ENCODE measurements around the gene TMEM33.

TMEM33 gene

DNA sequence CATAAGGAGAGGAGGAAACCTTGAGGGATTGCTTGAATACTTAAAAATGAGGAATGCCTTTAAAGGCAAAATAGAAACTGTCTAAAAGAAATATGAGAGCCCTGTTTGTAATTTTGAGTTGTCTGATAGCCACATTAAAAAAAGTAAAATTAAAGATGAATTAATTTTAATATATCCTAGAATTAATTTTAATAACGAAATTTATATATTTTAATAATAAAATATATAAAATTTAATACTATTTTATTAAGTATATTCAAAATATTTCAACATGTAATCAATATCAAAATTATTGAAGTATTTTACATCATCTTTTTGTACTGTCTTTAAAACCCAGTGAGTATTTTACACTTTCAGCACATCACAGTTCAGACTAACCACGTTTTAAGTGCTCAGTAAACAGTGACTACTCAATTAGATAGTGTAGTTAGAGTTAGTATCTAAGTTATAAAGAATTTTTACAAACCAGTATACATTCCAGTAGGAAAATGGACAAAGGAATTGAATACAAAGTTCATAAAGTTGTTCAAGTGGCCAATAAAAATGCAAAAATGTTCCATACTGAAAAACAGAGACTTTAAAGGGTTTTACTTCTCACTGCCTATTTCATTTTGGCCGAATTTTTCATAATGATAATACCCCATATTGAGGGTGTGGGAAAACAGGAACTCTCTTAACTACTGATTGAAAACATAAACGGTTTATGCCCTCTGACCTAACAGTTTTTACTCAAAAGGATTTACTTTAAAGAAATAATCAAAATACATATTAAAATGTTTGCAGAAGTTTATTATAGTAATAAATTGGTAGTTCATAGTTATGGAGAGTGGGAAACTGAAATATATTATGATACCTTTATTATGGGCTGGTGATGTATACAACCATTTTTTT, 58.0 kb downstream of the TMEM33 start:
- Histone ChIP-seq H3K36me3 (ENCODE audit: control insufficient read depth, insufficient read depth, low read length) (no peaks in the 10 kb centered on the region), H3K18ac (ENCODE audit: low read length) (no peak overlapping the region), H3K9ac (ENCODE audit: low read length) (no peak overlapping the region), H2BK5ac (ENCODE audit: low read length) (no peak overlapping the region), H3K27ac (ENCODE audit: low read depth, low read length) (no peak overlapping the region), H3K4me2 (ENCODE audit: low read length) (no peak overlapping the region), H3K4me3 (ENCODE audit: low read length) (no peak overlapping the region), H2AK5ac (ENCODE audit: low read length) (no peak overlapping the region), H4K8ac (ENCODE audit: low read depth, low read length) (no peak overlapping the region), H3K56ac (ENCODE audit: low read length) (no peak overlapping the region), H3K4ac (ENCODE audit: low read depth, low read length) (no peak overlapping the region), H3K4me1 (ENCODE audit: control insufficient read depth, low read depth, low read length) (no peaks in the 10 kb centered on the region), H3K23ac (ENCODE audit: low read length) (no peak overlapping the region), H4K5ac (ENCODE audit: low read length) (no peak overlapping the region), H2BK120ac (ENCODE audit: low read depth, low read length) (no peak overlapping the region), H3K79me1 (ENCODE audit: low read length) (peaks cover 7% of the 10 kb centered on the region), H3K79me2 (ENCODE audit: control insufficient read depth, insufficient read depth, low read length) (peaks cover 16% of the 10 kb centered on the region), H2BK15ac (replicated peaks; ENCODE audit: low read depth) (no peak overlapping the region), H3K27me3 (ENCODE audit: insufficient read depth, low read length, poor library complexity) (no peaks in the 10 kb centered on the region)
- no CpG with 5 or more reads among the region's 4 CpGs for WGBS (ENCODE audit: extremely low coverage, insufficient coverage, low lambda C conversion rate)
- no peak for DNase-seq

DNA sequence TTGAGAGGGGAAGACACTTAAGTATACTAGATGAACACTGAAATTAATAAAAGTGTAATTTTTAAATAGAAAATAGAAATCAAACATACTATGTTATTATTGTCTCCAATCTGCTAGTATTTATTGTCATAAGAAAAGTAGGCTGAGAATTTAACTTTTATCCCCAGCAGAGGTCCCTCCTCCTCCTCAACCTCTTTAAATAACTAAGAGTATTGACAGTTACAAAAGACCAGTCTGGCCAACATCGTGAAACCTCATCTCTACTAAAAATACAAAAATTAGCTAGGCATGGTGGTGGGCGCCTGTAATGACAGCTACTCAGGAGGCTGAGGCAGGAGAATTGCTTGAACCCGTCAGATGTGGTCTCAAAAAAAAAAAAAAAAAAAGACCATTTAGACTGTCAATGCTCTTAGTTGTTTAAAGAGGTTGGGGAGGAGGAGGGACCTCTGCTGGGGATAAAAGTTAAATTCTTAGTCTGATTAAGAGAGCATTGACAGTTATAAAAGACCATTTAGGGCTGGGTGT, 59.3 kb downstream of the TMEM33 start:
- H2BK5ac ChIP-seq (ENCODE audit: low read length): no peak overlapping the region
- no peak overlapping the region for H3K18ac ChIP-seq (ENCODE audit: low read length)
- no peak overlapping the region for H2AK5ac ChIP-seq (ENCODE audit: low read length)
- H3K4ac ChIP-seq (ENCODE audit: low read depth, low read length): no peak overlapping the region
- H4K8ac ChIP-seq (ENCODE audit: low read depth, low read length): no peak overlapping the region
- no peak overlapping the region for H3K56ac ChIP-seq (ENCODE audit: low read length)
- peaks cover 16% of the 10 kb centered on the region for H3K79me2 ChIP-seq (ENCODE audit: control insufficient read depth, insufficient read depth, low read length)
- H3K9ac ChIP-seq (ENCODE audit: low read length): no peak overlapping the region
- no peaks in the 10 kb centered on the region for H3K4me1 ChIP-seq (ENCODE audit: control insufficient read depth, low read depth, low read length)
- H2BK120ac ChIP-seq (ENCODE audit: low read depth, low read length): no peak overlapping the region
- DNase-seq: no peak
- H3K36me3 ChIP-seq (ENCODE audit: control insufficient read depth, insufficient read depth, low read length): no peaks in the 10 kb centered on the region
- no peak overlapping the region for H3K4me2 ChIP-seq (ENCODE audit: low read length)
- no peak overlapping the region for H3K27ac ChIP-seq (ENCODE audit: low read depth, low read length)
- H3K4me3 ChIP-seq (ENCODE audit: low read length): no peak overlapping the region
- H3K23ac ChIP-seq (ENCODE audit: low read length): no peak overlapping the region
- H3K27me3 ChIP-seq (ENCODE audit: insufficient read depth, low read length, poor library complexity): no peaks in the 10 kb centered on the region
- H3K79me1 ChIP-seq (ENCODE audit: low read length): peaks cover 7% of the 10 kb centered on the region
- H4K5ac ChIP-seq (ENCODE audit: low read length): no peak overlapping the region
- H2BK15ac ChIP-seq (replicated peaks; ENCODE audit: low read depth): no peak overlapping the region
- no CpG with 5 or more reads among the region's 3 CpGs for WGBS (ENCODE audit: extremely low coverage, insufficient coverage, low lambda C conversion rate)

GRCh38 chr4:41998019-41998418, 62.8 kb downstream of the TMEM33 start:
- no peak overlapping the region for H2BK15ac ChIP-seq (replicated peaks; ENCODE audit: low read depth)
- no peak overlapping the region for H3K27ac ChIP-seq (ENCODE audit: low read depth, low read length)
- peaks cover 1% of the 10 kb centered on the region for H3K79me2 ChIP-seq (ENCODE audit: control insufficient read depth, insufficient read depth, low read length)
- no peak overlapping the region for H3K23ac ChIP-seq (ENCODE audit: low read length)
- H2BK5ac ChIP-seq (ENCODE audit: low read length): no peak overlapping the region
- no peak overlapping the region for H3K18ac ChIP-seq (ENCODE audit: low read length)
- H4K5ac ChIP-seq (ENCODE audit: low read length): no peak overlapping the region
- no peak overlapping the region for H3K4ac ChIP-seq (ENCODE audit: low read depth, low read length)
- H3K79me1 ChIP-seq (ENCODE audit: low read length): peaks cover 2% of the 10 kb centered on the region
- H3K36me3 ChIP-seq (ENCODE audit: control insufficient read depth, insufficient read depth, low read length): no peaks in the 10 kb centered on the region
- no peak overlapping the region for H3K56ac ChIP-seq (ENCODE audit: low read length)
- no peak overlapping the region for H3K4me3 ChIP-seq (ENCODE audit: low read length)
- H3K9ac ChIP-seq (ENCODE audit: low read length): no peak overlapping the region
- H2AK5ac ChIP-seq (ENCODE audit: low read length): no peak overlapping the region
- no peak overlapping the region for H3K4me2 ChIP-seq (ENCODE audit: low read length)
- H3K27me3 ChIP-seq (ENCODE audit: insufficient read depth, low read length, poor library complexity): no peaks in the 10 kb centered on the region
- H4K8ac ChIP-seq (ENCODE audit: low read depth, low read length): no peak overlapping the region
- no peaks in the 10 kb centered on the region for H3K4me1 ChIP-seq (ENCODE audit: control insufficient read depth, low read depth, low read length)
- no peak overlapping the region for H2BK120ac ChIP-seq (ENCODE audit: low read depth, low read length)
- no peak for DNase-seq
- WGBS (ENCODE audit: extremely low coverage, insufficient coverage, low lambda C conversion rate): no CpG with 5 or more reads among the region's 3 CpGs

- no peaks in the 10 kb centered on the region for H3K27me3 ChIP-seq (ENCODE audit: insufficient read depth, low read length, poor library complexity)
- no peak overlapping the region for H3K4me3 ChIP-seq (ENCODE audit: low read length)
- no peak overlapping the region for H3K9ac ChIP-seq (ENCODE audit: low read length)
- H3K27ac ChIP-seq (ENCODE audit: low read depth, low read length): no peak overlapping the region
- H3K18ac ChIP-seq (ENCODE audit: low read length): no peak overlapping the region
- H4K8ac ChIP-seq (ENCODE audit: low read depth, low read length): no peak overlapping the region
- no peak overlapping the region for H3K4me2 ChIP-seq (ENCODE audit: low read length)
- H3K36me3 ChIP-seq (ENCODE audit: control insufficient read depth, insufficient read depth, low read length): no peaks in the 10 kb centered on the region
- no peak overlapping the region for H2BK15ac ChIP-seq (replicated peaks; ENCODE audit: low read depth)
- peaks cover 2% of the 10 kb centered on the region for H3K79me1 ChIP-seq (ENCODE audit: low read length)
- H3K4me1 ChIP-seq (ENCODE audit: control insufficient read depth, low read depth, low read length): no peaks in the 10 kb centered on the region
- no peak overlapping the region for H2BK5ac ChIP-seq (ENCODE audit: low read length)
- no peak for DNase-seq
- no peak overlapping the region for H3K4ac ChIP-seq (ENCODE audit: low read depth, low read length)
- H3K56ac ChIP-seq (ENCODE audit: low read length): no peak overlapping the region
- no peak overlapping the region for H3K23ac ChIP-seq (ENCODE audit: low read length)
- no peak overlapping the region for H2BK120ac ChIP-seq (ENCODE audit: low read depth, low read length)
- no peak overlapping the region for H4K5ac ChIP-seq (ENCODE audit: low read length)
- H3K79me2 ChIP-seq (ENCODE audit: control insufficient read depth, insufficient read depth, low read length): peaks cover 1% of the 10 kb centered on the region
- no peak overlapping the region for H2AK5ac ChIP-seq (ENCODE audit: low read length)
Measured at GRCh38 chr4:41999321-41999720, 64.1 kb downstream of the TMEM33 start.

DNA sequence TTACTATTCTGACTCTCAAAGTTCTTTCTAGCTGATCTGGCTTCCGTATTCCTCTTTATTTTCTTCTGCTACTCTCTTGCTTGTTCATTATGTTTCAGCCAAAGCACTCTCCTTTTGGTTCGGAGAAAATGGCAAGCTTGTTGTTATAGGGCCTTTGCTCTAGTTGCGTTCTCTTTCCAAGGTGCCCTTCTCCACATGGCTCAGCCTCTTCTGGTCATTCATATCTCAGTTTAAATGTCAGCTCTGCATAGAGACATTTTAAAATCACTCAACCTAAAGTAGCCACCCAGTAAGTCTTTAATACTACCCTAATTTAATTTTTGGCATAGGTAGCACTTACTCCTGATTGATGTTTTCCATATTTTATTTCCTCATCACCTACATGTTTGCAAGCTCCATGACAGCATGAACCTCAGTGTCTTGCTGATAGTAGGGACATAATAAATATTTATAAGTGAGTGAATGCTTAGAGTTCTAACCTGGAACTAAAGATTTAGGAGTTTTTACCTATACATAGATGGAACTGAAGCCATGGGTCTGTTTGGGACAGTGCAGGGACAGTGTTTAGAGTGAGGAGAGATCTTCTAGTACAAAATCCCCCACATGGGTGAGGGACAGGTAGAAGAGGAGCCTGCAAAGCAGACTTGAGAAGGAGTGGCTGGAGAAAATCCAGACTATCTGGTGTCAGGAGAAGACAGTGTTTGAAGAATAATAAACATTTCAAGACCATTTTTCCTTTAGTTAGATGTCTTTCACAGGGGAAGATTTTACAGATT, 73.0 kb downstream of the TMEM33 start:
- no peak overlapping the region for H3K4me3 ChIP-seq (ENCODE audit: low read length)
- H4K8ac ChIP-seq (ENCODE audit: low read depth, low read length): no peak overlapping the region
- H2AK5ac ChIP-seq (ENCODE audit: low read length): no peak overlapping the region
- no peak overlapping the region for H3K23ac ChIP-seq (ENCODE audit: low read length)
- H3K27ac ChIP-seq (ENCODE audit: low read depth, low read length): no peak overlapping the region
- H3K4me1 ChIP-seq (ENCODE audit: control insufficient read depth, low read depth, low read length): peaks cover 3% of the 10 kb centered on the region
- no peak overlapping the region for H3K18ac ChIP-seq (ENCODE audit: low read length)
- H4K5ac ChIP-seq (ENCODE audit: low read length): no peak overlapping the region
- DNase-seq: no peak
- H2BK15ac ChIP-seq (replicated peaks; ENCODE audit: low read depth): no peak overlapping the region
- no peaks in the 10 kb centered on the region for H3K27me3 ChIP-seq (ENCODE audit: insufficient read depth, low read length, poor library complexity)
- no peak overlapping the region for H3K9ac ChIP-seq (ENCODE audit: low read length)
- peaks cover 2% of the 10 kb centered on the region for H3K79me2 ChIP-seq (ENCODE audit: control insufficient read depth, insufficient read depth, low read length)
- H3K56ac ChIP-seq (ENCODE audit: low read length): no peak overlapping the region
- H3K36me3 ChIP-seq (ENCODE audit: control insufficient read depth, insufficient read depth, low read length): no peaks in the 10 kb centered on the region
- WGBS (ENCODE audit: extremely low coverage, insufficient coverage, low lambda C conversion rate): no CpG with 5 or more reads among the region's 3 CpGs
- H3K4me2 ChIP-seq (ENCODE audit: low read length): no peak overlapping the region
- H2BK5ac ChIP-seq (ENCODE audit: low read length): no peak overlapping the region
- H3K79me1 ChIP-seq (ENCODE audit: low read length): peaks cover 8% of the 10 kb centered on the region
- H3K4ac ChIP-seq (ENCODE audit: low read depth, low read length): no peak overlapping the region
- no peak overlapping the region for H2BK120ac ChIP-seq (ENCODE audit: low read depth, low read length)

Measured in mesendoderm (in vitro differentiated cells).